ENCODE measurements around the gene VPS16. TPM values are rescaled to one million over a fixed set of nuclear protein-coding genes. Genes with fewer than 3 reads are reported as not detected.

VPS16 gene
- total and polyA plus RNA-seq, 2 of the 13 experiments (the other 11 are each of a cell fraction or from before 2014, with no cell fraction given), result 34.2 to 35.4 TPM

DNA sequence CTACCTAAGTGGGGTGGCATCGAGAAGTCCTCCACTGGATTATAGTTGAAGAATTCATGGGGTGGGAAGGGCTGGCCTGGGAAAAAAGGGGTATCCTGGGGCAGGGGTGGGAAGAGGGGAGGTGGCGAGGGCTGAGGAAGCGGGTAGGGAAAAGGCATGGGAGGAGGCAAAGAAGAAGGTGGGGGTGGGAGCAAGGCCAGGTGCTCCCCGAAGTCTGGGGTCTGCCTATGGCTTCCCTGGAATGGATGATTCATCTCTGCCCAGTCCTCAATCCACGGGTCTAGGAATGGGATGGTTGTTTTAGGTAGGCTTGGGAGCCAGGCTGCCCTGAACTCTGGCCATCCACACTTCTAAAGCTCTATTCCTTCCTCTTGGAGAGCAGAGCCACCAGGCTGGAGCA lies 4.5 kb upstream of the VPS16 start:
- DNase-seq (ENCODE audit: low spot score) (no peak), ATAC-seq (no peak), FAIRE-seq (no peak)
- no peak overlapping the region for H3K4me3 ChIP-seq (replicated peaks in 1 of 3; ENCODE audit: insufficient read depth in 1 of 3, low read depth in 2 of 3, low read length in 3 of 3)
- no peaks in the 10 kb centered on the region for H4K20me1 ChIP-seq (ENCODE audit: insufficient read depth, low read length)
- in situ Hi-C loops (cut with HindIII; ENCODE audit: extremely low pct_ligation_motif_present, low pct_unique_long_range_greater_than_20kb) (no loop called here), intact Hi-C loops (cut with micrococcal nuclease; ENCODE audit: unreplicated experiment) (no loop called here)
- WGBS (ENCODE audit: low lambda C conversion rate), result 79% methylated on average over 5 of the region's 5 CpGs
- ChIA-PET POLR2A (interaction anchor here (1.0 kb wide), 2 partner anchors 39 to 184 kb away, joined by 3 read pairs; partner anchors contain the start of gene NOP56), CTCF (ENCODE audit: low intra/inter-chr PET ratio, low total read pairs) (no interaction called here)
- no peak overlapping the region for H2AFZ ChIP-seq (ENCODE audit: low read length)
- peaks cover 4 to 11% of the 10 kb centered on the region in 2 experiments; a peak in 3 of 5 replicates for H3K36me3 ChIP-seq (replicated peaks in 1 of 2; ENCODE audit: control insufficient read depth in 1 of 2, insufficient read depth in 2 of 2, low read length in 2 of 2)
- H3K79me2 ChIP-seq (ENCODE audit: insufficient read depth, low read length), result peaks cover 8% of the 10 kb centered on the region
- TF ChIP-seq NAIF1 (CRISPR knock-in tag; IDR thresholded peaks at IDR 0.05; ENCODE audit: borderline replicate concordance) (no peak), ZBTB44 (CRISPR knock-in tag; IDR thresholded peaks at IDR 0.05) (no peak), POLR2G (IDR thresholded peaks at IDR 0.05; ENCODE audit: low read depth, low read length) (0 out of 2 replicates have a peak, but pooled peaks have one; percentile 5), PRPF4 (IDR thresholded peaks at IDR 0.05; ENCODE audit: low read depth, low read length, poor library complexity, severe bottlenecking) (no peak), SNAPC2 (CRISPR knock-in tag; IDR thresholded peaks at IDR 0.05) (no peak), NR2C2 (CRISPR knock-in tag; IDR thresholded peaks at IDR 0.05; ENCODE audit: borderline replicate concordance) (no peak), ZMYM2 (CRISPR knock-in tag; IDR thresholded peaks at IDR 0.05) (no peak), RBFOX2 (IDR thresholded peaks at IDR 0.05; ENCODE audit: low read depth, low read length) (peak; percentile 43; the same call in 1 of the 2 replicates), GABPA (IDR thresholded peaks at IDR 0.05; ENCODE audit: low read depth, low read length) (no peak), GABPA (CRISPR knock-in tag; IDR thresholded peaks at IDR 0.05; ENCODE audit: low read depth) (no peak), HNRNPK (IDR thresholded peaks at IDR 0.05; ENCODE audit: low read depth, low read length, poor library complexity, severe bottlenecking) (peak; percentile 79), CREM (IDR thresholded peaks at IDR 0.05) (no peak), CREM (CRISPR knock-in tag; IDR thresholded peaks at IDR 0.05) (no peak)
- no peaks in the 10 kb centered on the region; a peak in 1 of 5 replicates for H3K27me3 ChIP-seq (ENCODE audit: control insufficient read depth in 1 of 2, insufficient read depth in 2 of 2, low read length in 2 of 2)
- BruUV-seq (replicated peaks), result no TSS peak
- no peak overlapping the region for H3K4me2 ChIP-seq (ENCODE audit: low read depth, low read length)
- no peaks in the 10 kb centered on the region for H3K9me3 ChIP-seq (ENCODE audit: low read length)
- H3K27ac ChIP-seq (ENCODE audit: extremely low read length, insufficient read depth, low read length), result no peak overlapping the region
- H3K9ac ChIP-seq (ENCODE audit: insufficient read depth, low read depth, low read length), result no peak overlapping the region
- peaks cover 31% of the 10 kb centered on the region for H3K4me1 ChIP-seq (ENCODE audit: insufficient read depth, low read length)

Measured in HepG2 (cell line).